ENCODE results near the gene GALNT17.

DNA sequence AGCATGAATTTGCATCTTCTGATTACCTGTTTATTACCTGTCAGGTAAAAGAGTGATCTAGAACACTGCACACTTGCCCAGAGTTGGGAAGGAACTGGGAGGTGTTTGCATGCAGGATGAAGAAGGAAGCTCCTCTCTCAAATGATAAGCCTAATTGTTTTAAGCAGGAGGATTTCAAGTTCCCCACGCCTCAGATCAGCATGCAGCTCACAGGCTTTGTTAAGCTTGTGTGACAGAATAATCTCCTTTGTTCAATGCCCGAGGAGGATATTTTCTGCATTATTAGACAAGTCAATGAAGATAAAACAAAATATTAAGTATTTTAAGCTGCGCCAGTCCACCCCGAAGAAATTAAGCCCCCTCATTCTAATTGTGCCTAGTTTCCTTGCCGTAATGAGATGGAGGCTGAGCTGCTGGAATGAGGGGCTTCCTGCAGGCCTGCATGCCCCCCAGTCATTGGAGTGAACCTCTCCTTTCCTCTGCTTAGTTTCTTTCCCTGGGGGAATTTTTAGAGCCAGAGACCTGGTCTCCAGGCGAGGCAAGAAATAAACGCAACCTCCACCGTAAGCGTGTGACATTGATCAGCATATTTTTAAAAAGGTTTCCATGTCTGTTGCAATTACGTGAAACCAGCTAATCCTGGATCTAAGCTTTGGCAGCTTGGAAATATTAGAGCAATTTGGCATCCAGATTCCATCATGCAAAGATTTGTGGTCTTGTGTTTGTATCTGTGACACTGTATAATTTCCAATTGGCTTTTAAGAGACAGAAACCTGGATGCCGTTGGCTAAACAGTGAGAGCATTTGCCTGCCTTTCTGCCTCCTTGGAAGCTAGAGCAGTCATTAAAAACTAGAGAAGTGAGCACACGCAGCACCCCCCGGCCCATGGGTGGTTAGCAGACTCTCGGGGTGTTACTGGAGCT lies 376.0 kb downstream of the GALNT17 start:
- no peak for TF ChIP-seq POLR2A (IDR thresholded peaks at IDR 0.05)
- TF ChIP-seq, protein P1, sequence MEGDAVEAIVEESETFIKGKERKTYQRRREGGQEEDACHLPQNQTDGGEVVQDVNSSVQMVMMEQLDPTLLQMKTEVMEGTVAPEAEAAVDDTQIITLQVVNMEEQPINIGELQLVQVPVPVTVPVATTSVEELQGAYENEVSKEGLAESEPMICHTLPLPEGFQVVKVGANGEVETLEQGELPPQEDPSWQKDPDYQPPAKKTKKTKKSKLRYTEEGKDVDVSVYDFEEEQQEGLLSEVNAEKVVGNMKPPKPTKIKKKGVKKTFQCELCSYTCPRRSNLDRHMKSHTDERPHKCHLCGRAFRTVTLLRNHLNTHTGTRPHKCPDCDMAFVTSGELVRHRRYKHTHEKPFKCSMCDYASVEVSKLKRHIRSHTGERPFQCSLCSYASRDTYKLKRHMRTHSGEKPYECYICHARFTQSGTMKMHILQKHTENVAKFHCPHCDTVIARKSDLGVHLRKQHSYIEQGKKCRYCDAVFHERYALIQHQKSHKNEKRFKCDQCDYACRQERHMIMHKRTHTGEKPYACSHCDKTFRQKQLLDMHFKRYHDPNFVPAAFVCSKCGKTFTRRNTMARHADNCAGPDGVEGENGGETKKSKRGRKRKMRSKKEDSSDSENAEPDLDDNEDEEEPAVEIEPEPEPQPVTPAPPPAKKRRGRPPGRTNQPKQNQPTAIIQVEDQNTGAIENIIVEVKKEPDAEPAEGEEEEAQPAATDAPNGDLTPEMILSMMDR (IDR thresholded peaks at IDR 0.05): no peak

Data from heart left ventricle (tissue), 13 donors.